Cardiac muscle cell (in vitro differentiated cells and primary cell): ENCODE measurements around the gene PID1. TPM values are rescaled to one million over a fixed set of nuclear protein-coding genes. Genes with fewer than 3 reads are reported as not detected.
A peak's percentile ranks its signal among the peaks of the same experiment; 100 is the strongest.

ENCODE experiments used
- DNase-seq, 2 donors: peaks; one replicate each; pipeline versions ENCODE4 v3.0.0 to v3.0.0-alpha.2; 2010 to 2017; ENCODE audit warnings: low read depth in 1 of 2, low spot score in 1 of 2
- H3K27ac ChIP-seq: fragments of 200-600 bp; sonication (generic); 2 replicates; pipeline ENCODE4 v1.5.1; 2016
- H3K27me3 ChIP-seq: fragments of 200-600 bp; sonication (generic); 2 replicates; pipeline ENCODE4 v1.6.0; 2016; ENCODE audit warnings: control low read depth
- H3K36me3 ChIP-seq: fragments of 200-600 bp; sonication (generic); 2 replicates; pipeline ENCODE4 v1.5.1; 2016; ENCODE audit warnings: control low read depth
- H3K4me1 ChIP-seq: fragments of 200-600 bp; sonication (generic); 2 replicates; pipeline ENCODE4 v1.8.1; 2017; ENCODE audit warnings: low read depth, mild to moderate bottlenecking, mixed run types
- H3K4me3 ChIP-seq: fragments of 200-600 bp; sonication (generic); 2 replicates; pipeline ENCODE4 v1.5.1; 2016; ENCODE audit warnings: mild to moderate bottlenecking
- H3K9me3 ChIP-seq: fragments of 200-600 bp; sonication (generic); 2 replicates; pipeline ENCODE4 v1.5.1; 2017; ENCODE audit warnings: low read depth, mild to moderate bottlenecking, control low read depth
- CTCF ChIP-seq: IDR thresholded peaks from 2 replicates; pipeline ENCODE4 v1.5.1; 2012; ENCODE audit warnings: low read depth, mild to moderate bottlenecking, low read length
- polyA plus RNA-seq: library from polyadenylated mRNA; unstranded; fragments of >200 nt; fragmentation: Nextera tagmentation; extraction: Ambion mirVana; gene quantifications from 2 replicates; pipeline ENCODE4 v1.2.1, GENCODE V29; 2016
- total RNA-seq: library from RNA; depleted of rRNA; stranded (reverse); fragments of >200 nt; gene quantifications from 2 replicates; pipeline ENCODE4 v1.2.3, GENCODE V29; 2016

The PID1 gene
- total and polyA plus RNA-seq, 2 experiments from 2014 or later = 0.42 to 0.43 TPM

- Histone ChIP-seq H3K4me1 (peaks cover 14% of the 10 kb centered on the region), H3K9me3 (no peaks in the 10 kb centered on the region), H3K36me3 (no peaks in the 10 kb centered on the region), H3K4me3 (no peak overlapping the region), H3K27ac (no peak overlapping the region), H3K27me3 (no peaks in the 10 kb centered on the region)
- peak; percentile 40 to 42 for DNase-seq
- no peak for TF ChIP-seq CTCF
Measured at GRCh38 chr2:229129738-229130371, 141.2 kb downstream of the PID1 start.

DNA sequence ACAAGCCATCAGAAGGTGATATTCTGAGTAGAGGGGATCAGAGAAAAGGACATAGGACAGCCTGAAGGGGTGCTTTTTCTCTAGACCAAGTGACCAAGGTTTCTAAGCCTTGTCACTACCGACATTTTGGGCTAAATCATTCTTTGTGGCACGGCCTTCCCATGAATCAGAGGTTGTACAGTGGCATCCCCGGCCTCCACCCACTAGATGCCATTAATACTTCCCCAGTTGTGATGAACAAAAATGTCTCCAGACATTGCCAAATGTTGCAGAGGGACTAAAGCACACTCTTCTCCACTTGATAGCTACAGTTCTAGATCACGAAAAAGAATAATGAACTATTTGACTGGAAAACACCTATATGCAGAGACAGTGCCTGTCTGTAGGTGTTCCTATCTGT is 143.6 kb downstream of the PID1 start:
- H3K4me1 ChIP-seq = peaks cover 14% of the 10 kb centered on the region
- H3K36me3 ChIP-seq = no peaks in the 10 kb centered on the region
- no peaks in the 10 kb centered on the region for H3K9me3 ChIP-seq
- no peak overlapping the region for H3K4me3 ChIP-seq
- TF ChIP-seq CTCF = no peak
- H3K27me3 ChIP-seq = no peaks in the 10 kb centered on the region
- DNase-seq = no peak
- no peak overlapping the region for H3K27ac ChIP-seq

DNA sequence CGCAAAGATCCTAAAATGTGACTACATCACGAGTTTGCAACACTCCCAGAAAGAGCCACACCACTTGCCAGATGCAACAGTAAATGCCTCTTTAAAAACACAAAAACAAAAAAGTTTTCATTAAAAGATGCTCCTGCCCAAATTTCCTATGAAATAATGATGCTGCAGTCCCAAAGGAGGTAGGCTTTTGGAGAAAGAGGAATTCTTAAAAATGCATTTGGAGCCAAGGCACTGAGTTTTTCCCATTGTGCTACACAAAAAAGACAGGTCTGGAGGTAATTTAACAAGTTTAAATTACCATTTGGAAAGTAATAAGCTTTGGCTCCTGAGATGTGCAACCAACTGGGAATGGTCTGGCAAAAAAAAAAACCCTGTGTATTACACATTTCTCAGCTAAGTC is 145.0 kb downstream of the PID1 start:
- Histone ChIP-seq H3K4me3 (no peak overlapping the region), H3K27ac (no peak overlapping the region), H3K4me1 (peaks cover 14% of the 10 kb centered on the region), H3K9me3 (no peaks in the 10 kb centered on the region), H3K36me3 (no peaks in the 10 kb centered on the region), H3K27me3 (no peaks in the 10 kb centered on the region)
- no peak for TF ChIP-seq CTCF
- DNase-seq = no peak

- TF ChIP-seq CTCF = no peak
- no peaks in the 10 kb centered on the region for H3K9me3 ChIP-seq
- H3K4me3 ChIP-seq = no peak overlapping the region
Measured at GRCh38 chr2:229124136-229124535, 147.0 kb downstream of the PID1 start.

DNA sequence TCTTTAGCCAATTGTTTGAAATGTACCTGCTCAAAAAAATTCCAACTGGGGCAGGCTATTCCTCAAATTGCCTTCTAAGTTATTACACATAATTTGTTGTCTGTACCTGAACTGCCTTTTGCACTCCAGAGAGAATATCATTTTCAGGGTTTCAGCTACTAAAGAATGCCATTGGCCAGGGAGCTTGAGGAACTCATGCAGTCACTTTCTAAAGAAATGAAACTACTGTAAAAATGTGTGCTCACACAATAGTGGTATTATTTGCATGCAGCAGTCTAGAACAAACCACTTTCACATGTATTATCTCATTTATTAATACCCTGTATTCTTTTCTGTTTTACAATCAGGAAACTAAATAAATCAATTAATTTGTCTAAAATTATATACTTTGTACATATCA is 152.2 kb downstream of the PID1 start:
- Histone ChIP-seq H3K27ac (no peak overlapping the region), H3K36me3 (no peaks in the 10 kb centered on the region), H3K4me3 (no peak overlapping the region), H3K4me1 (no peaks in the 10 kb centered on the region), H3K9me3 (no peaks in the 10 kb centered on the region), H3K27me3 (no peaks in the 10 kb centered on the region)
- DNase-seq = no peak
- no peak for TF ChIP-seq CTCF

More at GRCh38 chr2:229124136-229124535, 147.0 kb downstream of the PID1 start:
- Histone ChIP-seq H3K27ac (no peak overlapping the region), H3K36me3 (no peaks in the 10 kb centered on the region), H3K4me1 (no peaks in the 10 kb centered on the region), H3K27me3 (no peaks in the 10 kb centered on the region)
- DNase-seq = no peak
